GM18909 (cell line): Measurements from ENCODE around the gene FAM114A1.
"Not testable (repeated sequence)": the region's sequence is repeated elsewhere in the genome, so short reads cannot be mapped to it uniquely, and the experiment has no call there.

ENCODE experiments used
- ATAC-seq: cut with Tn5 transposase; IDR thresholded peaks from one replicate; pipeline ENCODE4 v1.9.1; 2021; ENCODE audit warnings: mild to moderate bottlenecking; ENCODE audit not compliant: unreplicated experiment, poor library complexity

The FAM114A1 gene

DNA sequence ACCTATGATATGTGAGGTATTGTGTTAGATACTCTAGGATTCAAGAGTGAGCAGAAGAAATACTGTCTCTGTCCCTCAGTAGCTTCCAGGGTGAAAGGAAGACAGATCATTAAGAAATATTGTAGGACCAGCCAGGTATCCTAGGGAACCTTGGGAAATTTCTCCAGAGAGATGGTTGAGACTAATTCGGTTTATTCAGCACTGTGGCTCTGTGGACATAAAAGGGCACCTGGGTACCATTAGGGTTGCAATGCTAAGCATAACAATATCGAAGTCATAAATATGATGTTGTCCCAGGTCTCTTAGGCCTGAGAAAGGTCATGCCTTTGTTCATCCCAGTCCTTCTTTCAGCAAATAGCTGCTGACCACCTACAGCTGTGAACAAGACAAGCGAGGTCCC lies 61.0 kb downstream of the FAM114A1 start:
- no peak for ATAC-seq

DNA sequence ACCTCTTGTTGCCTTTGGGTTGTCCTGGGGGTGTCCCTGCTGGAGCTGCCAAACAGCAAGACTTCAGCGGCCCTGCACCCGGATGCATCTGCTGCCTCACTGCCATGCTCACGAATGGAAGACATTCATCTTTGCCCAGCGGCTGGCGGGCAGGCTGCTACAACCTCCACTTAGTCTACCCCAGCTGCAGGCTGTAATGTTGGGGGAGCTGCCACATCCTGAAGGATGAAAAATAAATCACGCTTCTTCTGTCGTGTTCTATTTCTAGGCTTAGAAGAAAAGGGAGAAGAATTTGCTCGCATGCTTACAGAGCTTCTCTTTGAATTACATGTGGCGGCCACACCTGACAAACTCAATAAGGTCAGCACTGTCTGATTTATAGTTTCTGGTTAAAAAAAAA lies 61.4 kb downstream of the FAM114A1 start:
- no peak for ATAC-seq

DNA sequence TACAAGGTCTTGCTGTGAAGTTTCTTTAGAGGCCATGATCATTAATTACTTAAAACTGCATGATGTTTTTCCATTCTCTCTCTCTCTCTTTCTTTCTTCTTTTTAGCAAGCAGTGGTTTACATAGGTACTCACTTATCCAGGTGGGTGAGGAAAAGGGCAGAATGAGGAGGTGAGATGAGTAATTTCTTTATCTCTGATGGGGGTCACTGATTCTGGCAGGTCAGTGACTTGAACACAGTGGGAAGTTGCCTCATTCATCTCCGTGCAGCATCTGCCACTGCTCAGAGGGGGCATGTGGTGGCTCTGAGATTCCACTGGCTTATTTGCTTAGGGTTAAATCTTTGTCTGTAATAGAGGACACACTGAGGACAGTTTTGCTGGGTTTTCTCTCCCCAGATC lies 62.6 kb downstream of the FAM114A1 start:
- ATAC-seq = peak; percentile 59

DNA sequence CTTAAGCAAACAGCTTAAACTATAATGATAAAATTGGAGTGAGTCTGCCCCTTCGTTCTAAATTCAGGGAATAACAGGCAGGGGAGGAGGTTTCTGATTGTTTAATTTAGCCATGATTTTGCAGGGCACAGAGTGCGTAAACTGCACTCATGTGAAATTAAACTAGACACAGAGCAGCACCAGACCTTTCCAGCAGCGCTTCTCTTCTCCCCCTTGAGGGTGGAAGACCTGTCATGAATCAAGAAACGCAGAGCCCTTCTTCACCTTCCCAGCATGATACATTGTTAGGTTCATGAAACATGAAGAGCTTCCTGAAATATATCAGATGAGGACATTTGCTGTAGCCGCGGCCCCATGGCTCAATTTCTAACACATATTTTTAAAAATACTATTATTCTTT lies 63.1 kb downstream of the FAM114A1 start:
- ATAC-seq = no peak

DNA sequence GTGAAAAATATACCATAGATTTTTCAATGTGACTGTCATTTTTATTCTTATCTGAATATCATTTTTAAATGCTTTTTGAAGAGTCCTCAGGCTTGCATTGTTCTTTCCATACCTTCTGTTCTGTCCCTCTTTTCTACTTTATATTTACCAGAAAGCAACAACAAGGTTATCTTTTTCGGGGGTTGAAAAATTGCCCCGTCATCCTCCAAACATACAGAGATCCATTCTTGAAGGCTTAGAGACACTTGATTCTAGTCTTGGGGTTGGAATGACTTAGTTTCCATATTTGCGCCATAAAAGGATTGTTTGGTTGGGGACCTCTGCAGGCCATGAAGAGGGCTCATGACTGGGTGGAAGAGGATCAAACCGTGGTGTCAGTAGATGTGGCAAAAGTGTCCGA lies 63.5 kb downstream of the FAM114A1 start:
- no peak for ATAC-seq

DNA sequence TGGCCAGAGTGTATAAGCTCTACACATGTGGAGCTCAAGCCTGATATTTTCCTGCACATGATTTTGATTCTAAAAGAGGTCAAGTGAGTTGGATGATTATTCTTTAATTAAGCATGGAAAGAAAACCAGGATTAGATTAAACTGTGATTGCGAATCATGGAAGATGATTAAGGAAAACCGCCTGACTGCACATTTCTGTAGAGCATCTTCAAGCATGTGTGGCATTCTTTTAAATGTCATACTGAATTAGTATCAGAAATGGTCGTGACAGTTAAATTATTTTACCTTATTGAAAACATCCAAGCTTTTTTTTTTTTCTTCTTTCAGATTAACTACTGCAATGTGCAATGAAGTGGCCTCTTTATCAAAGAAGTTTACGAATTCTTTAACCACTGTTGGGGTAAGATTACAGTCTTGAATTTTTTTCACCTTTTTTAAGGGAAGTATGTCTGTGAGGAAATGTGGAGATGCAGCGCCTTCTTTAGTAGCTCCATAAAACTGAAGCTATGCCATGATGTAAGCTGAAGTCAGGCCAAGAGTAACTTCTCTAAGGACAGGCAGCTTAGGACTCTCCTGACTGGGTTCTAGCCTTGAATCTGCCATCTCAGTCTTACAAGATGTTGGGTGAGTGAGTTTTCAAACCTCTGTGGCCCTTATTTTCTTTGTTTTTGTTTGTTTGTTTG lies 67.9 kb downstream of the FAM114A1 start:
- no peak for ATAC-seq

DNA sequence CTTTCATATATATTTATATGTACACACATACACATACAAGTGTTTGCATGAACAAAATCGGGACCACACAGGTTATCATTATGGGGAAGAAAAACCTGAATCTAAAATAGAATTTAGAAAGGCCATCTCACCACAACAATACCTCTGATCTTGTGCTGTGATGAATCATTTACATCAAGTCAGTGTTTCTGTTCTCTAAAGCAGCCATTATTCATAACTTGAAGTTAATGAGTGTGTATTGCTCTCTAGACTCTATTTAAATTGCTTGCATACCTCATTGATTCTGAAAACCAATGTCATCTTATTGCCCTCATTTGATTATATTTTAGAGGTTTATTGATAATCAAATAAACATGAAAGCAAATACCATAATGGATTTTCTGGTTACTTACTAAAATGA lies 71.6 kb downstream of the FAM114A1 start:
- ATAC-seq = peak; percentile 91

DNA sequence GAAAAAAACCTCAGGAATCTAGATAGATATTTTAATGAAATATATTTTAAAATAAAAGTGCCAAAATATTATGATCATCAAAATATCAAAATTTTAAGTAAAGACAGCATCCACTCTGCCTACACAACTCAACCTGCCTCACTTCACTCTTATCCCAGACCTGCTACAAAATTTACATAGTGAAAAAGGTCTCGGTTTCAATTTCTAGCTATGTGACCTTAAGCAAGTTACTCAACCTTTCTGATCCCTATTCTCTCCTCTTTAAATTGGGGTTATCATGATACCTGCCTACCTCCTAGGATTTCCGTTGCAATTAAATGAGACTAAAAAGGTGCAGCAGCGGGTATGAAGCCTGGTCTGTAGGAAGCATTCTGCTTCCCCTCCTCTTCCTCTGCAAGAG lies 72.9 kb downstream of the FAM114A1 start:
- ATAC-seq = no peak

DNA sequence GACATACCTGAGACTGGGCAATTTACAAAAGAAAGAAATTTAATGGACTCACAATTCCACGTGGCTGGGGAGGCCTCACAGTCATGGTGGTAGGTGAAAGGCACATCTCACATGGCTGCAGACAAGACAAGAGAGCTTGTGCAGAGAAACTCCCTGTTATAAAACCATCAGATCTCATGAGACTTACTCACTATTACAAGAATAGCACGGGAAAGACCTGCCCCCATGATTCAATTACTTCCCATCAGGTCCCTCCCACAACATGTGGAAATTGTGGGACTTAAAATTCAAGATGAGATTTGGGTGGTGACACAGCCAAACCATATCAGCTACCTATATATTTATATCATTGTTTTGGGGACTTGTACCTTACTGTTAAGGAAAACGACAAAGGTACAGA lies 74.3 kb downstream of the FAM114A1 start:
- not testable (repeated sequence) for ATAC-seq

DNA sequence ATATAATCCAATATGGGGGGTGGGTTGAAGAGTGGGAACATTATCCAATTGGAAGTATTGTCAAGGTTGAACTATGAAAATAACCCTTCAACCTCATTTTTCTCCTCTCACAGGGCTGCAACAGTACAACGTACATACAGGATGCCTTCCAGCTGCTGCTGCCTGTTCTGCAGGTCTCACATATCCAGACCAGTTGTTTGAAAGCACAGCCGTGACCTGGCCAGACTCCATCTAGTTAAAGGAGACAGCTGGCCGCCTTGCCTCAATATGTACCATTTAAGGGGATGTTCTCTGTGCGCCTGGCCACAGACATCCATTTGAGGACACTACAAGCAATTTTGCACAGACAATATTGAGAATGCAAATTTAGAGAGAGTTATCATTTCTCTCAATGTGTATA lies 75.7 kb downstream of the FAM114A1 start:
- no peak for ATAC-seq

DNA sequence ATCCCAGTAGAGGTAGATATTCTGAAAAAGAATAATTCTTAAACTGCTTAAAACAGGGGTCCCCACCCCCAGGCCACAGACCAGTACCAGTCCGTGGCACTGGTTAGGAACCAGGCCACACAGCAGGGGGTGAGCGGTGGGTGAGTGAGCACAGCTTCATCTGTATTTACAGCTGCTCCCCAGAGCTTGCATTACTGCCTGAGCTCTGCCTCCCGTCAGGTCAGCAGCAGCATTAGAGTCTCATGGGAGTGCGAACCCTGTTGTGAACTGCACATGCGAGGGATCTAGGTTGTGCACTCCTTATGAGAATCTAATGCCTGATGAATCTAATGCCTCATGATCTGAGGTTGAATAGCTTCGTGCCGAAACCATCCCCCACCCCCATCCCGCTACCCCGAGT lies 76.8 kb downstream of the FAM114A1 start:
- ATAC-seq = no peak

DNA sequence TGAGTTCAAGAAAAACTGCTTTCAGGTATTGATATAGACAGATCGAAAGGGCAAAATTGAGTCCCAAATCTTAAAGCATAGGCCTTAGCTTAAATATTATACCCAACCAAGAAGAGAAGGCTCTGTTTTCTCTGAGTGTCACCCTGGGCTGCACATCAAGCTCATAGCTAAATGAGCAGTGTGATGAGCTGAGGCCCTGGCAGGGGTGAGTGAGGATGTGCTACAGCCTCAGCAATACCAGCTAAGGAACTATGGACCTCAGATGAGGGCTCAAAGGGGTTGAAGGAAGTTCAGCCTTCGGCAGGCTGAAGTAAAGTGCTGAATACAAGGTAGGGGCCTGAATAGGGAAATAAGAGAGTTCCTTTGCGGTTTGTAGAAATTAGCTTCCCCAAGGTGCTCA lies 79.3 kb downstream of the FAM114A1 start:
- no peak for ATAC-seq

DNA sequence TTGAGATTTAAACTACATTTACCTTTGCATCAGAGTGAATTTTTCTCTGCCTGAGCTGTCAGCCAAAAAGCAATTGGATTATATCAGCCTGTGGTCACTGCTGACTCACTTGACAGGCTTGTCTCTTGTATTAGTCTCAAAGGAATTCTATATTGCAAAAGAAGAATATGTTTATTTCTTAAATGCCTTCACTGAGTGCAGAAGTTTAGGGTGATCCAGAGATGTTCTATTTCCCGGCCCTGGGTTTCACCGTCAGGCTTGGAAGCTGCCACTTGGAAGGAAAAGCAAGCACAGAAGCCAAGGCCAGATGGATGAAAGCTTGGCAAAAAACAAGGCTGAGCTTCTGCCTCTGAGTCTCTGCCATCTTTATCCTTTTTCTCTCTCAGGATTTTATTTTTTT lies 80.9 kb downstream of the FAM114A1 start:
- no peak for ATAC-seq

DNA sequence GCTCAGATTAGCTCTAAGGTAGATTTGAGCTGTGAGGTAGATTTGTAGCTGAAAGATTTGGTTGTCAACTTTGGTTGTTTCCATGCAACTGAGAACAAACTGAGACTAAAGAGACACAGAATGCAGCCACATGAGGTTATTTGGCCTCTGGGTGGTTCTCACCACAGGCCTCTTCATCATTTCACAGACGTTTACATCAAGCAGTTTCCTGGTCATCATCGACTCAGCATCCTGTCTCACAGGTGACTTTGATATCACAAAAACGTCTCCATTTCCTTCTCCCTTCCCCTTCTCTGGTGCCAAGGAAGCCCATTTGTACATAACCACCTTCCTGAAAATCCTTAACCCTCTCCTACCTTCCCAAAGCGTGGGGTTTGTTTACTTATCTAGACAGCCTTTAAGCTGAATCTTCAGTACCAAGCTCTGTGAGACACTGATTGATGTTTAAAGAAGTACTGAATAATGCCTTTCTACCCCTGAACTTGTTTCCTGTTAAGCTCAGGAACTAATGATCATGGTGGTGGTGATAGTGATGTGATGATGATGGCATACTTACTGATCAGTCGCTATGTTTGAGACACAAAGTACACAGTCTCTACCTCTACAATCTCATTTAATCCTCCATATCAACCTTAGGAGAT lies 81.9 kb downstream of the FAM114A1 start:
- ATAC-seq = no peak

DNA sequence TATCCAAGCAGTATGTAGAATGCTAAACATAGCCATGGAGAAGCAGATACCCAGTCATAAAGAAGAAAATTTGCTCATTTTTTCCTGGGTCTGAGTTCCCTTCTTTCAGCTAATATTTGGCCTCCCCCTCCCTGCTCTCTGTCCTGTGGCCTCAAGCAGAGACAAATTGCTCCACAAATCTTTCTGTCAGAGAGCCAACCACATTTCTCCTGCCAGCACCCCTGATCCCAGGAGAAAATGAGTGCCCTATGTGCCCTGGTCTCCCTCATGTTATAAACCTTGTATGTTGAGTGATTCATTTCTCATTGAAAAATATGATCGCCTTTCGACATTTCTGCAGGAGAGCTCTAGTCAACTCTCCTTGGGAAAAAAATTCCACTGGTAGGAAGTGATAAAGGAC lies 82.6 kb downstream of the FAM114A1 start:
- no peak for ATAC-seq

DNA sequence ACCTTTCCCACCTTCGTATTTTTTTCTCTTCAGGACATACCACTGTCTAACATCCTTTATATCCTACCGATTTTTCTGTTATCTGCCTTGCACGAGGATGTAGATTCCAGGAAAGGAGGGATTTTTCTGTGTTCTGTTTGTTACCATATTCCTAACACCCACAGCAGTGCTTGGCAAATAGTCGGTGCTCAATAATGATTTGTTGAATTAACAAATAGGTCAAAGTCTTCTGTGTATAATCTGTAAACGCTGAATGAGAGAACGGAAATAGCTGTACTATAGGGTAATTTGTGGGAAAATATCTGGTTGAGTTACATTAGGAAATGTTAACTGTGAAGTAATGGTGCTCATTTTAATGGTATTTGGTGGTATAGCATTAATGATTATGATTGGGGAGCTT lies 83.1 kb downstream of the FAM114A1 start:
- no peak for ATAC-seq

DNA sequence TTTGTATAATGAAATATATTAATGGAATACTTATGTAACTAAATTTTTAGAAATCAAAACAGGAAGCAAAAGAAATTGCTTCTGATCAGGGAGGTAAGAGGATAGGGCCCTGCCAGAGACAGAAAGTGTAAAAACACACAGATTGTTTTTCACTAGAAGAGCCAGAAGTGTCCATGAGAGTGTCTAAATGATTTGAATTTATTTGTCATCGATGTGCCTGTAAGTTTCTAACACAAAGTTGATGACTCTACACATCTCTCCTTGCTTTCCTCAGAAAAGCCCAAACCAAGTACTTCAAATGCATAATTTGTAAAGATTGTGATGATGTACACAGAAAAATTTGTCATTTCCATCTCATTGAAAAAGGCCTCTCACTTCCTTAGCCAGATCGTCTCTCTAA lies 84.0 kb downstream of the FAM114A1 start:
- ATAC-seq = no peak

DNA sequence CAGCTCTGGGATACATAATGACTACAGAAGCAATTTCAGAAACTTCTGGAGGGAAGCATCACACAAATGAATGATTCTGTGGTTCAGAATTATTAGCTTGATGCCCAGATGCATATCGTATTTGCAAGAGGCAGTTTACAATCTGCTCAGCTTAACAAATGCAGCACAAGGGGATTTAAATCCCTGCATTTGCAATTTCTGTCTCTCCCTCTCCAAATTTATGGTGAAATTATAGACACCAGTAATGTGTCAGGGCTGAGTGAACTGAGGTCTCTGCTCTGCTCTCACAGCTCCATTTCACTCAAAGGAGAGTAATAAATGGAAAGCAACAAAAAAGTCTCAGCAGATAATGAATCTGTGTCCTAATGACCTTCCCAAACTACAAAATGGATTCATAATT lies 84.4 kb downstream of the FAM114A1 start:
- no peak for ATAC-seq

DNA sequence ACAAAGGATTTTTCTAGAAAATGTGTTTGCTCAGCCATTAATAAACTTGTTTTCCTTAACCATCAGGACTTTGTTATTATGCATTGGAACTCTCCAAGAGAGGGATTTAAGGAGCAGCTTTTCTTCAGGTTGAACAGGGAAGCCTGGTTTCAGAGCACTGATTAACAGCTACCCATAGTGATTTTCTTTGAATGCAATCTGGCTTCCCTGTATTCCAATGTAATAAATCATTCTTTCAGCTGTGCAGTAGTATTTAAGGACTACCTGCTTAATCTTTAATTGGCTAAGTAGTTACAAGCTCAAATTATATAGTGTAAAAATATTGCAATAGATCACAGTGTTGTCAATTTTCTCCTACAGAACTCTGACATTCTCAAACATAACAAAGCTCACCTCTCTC lies 87.1 kb downstream of the FAM114A1 start:
- no peak for ATAC-seq

DNA sequence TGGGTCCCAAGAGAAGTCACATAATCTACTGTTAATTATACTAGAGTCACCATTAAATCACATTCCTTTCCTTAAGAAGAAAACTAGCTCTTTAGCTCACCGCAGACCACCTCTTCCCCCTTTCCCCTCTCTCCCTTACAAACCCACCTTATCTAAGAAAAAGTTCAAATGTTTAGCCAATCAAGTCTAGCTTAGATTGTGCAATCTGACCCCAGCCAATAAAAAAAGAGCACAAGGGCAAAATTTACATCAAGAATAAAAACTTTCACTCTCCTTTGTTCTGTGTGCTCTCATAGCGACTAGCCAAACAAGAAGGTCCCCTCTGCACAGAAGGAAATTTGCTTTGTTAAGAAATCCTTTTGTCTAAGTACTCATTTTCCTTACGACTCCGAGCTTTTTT lies 88.4 kb downstream of the FAM114A1 start:
- no peak for ATAC-seq

DNA sequence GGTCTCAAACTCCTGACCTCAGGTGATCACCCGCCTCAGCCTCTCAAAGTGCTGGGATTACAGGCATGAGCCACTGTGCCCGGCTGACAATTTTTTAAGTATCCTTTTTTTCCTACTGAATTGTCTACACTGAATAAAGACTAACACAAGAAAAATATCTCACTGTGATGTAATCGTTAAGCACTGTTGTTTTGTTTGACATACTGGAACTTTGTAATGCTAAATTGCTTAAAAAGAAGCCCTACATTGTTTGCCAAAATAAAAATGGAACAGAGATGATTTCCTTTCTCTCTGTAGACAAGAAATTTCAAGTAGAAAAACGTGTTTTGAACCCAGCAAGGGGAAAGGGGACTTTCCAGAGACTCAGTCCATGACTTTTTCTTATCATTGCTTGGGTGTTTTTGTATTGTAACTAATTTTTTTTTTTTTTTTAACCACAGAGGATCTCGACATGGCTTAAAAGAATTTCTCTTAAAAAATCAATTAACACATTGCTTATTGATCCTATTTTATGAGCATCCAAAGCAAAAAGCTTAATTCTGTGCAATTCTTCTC lies 89.7 kb downstream of the FAM114A1 start:
- no peak for ATAC-seq

DNA sequence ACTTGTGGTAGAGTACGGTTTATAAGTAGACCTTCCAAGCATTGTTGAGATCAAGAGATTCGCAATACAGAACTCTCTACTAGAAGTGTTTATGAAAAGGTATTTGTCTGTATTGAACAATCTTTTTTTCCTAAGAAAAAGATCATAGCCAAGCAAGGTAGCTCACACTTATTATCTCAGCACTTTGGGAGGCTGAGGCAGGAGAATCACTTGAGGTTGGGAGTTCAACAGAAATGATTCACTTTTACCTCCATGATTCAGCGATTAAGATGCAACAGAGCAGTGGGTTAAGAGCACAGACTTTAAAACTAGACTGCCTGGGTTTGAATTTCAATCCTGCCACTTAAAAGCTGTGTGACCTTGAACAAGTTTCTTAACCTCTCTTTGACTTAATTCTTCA lies 90.3 kb downstream of the FAM114A1 start:
- ATAC-seq = no peak
